H1 (cell line): Measurements from ENCODE around the gene ASXL1.

Experiments
- CTCF ChIP-seq, 3 experiments: IDR thresholded peaks; 1 replicate in 2 of 3; 2 replicates in 1 of 3; pipeline versions ENCODE4 v1.5.1 to v1.6.1; 2011; ENCODE audit warnings: low read length in 3 of 3, mild to moderate bottlenecking in 3 of 3, inconsistent platforms in 2 of 3, low read depth in 1 of 3, moderate library complexity in 1 of 3; ENCODE audit not compliant: insufficient read depth in 1 of 3; ENCODE audit errors: control extremely low read depth in 1 of 3
- POLR2A ChIP-seq, 2 experiments: IDR thresholded peaks; 1 replicate in 1 of 2; 2 replicates in 1 of 2; pipeline ENCODE4 v1.6.1; 2011; ENCODE audit warnings: low read depth in 2 of 2, low read length in 2 of 2, mild to moderate bottlenecking in 2 of 2; ENCODE audit errors: control extremely low read depth in 1 of 2

- TF ChIP-seq POLR2A (IDR thresholded peaks at IDR 0.05; ENCODE audit: control extremely low read depth in 1 of 2, low read depth in 2 of 2, low read length in 2 of 2) (no peak), CTCF (IDR thresholded peaks at IDR 0.05; ENCODE audit: control extremely low read depth in 1 of 3, insufficient read depth in 1 of 3, low read depth in 1 of 3, low read length in 3 of 3) (no peak)
Observed at GRCh38 chr20:32378461-32378860, 20.3 kb downstream of the ASXL1 start.
